Gastrocnemius medialis (tissue), 4 donors: ENCODE data around the gene PCSK6.

Source experiments
- CTCF ChIP-seq, 5 experiments: fragments of 450-650 bp in 3 of 5; fragments of 200-600 bp in 2 of 5; sonication (generic) in 2 of 5; IDR thresholded peaks in 4 of 5; conservative IDR thresholded peaks in 1 of 5; 1 replicate in 4 of 5; 2 replicates in 1 of 5; pipeline ENCODE4 v1.5.1; 2016 to 2019; ENCODE audit warnings: antibody characterized with exemption in 5 of 5, mild to moderate bottlenecking in 3 of 5, moderate library complexity in 3 of 5
- POLR2A ChIP-seq, 2 donors: fragments of 450-650 bp; IDR thresholded peaks; one replicate each; pipeline ENCODE4 v1.6.1; 2017; ENCODE audit warnings: antibody characterized with exemption in 2 of 2, mild to moderate bottlenecking in 2 of 2, moderate library complexity in 2 of 2

DNA sequence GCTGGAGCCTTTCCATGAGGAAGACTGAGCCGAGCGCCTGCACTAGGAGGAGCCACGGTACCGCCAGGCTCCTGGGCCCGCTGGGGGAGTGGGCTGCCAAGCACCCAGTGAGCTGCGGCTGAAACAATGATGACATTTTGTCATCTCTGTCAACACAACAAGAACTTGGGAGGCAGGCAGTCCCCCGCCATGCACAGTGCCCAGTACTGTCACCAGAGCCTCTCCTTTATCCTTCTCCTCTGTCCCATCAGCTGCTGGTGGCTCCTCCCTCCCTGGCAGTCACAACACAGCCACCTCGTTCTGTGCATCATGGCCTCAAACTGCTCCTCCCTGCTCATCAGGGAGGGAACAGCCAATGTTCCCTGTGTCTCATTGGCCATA lies 34.0 kb upstream of the PCSK6 start:
- no peak for TF ChIP-seq CTCF (IDR thresholded peaks at IDR 0.05 in 4 of 5, conservative IDR thresholded peaks at IDR 0.05 in 1 of 5)
- TF ChIP-seq POLR2A (IDR thresholded peaks at IDR 0.05), result no peak
